ENCODE data around the gene KIRREL3. TPM values are rescaled to one million over a fixed set of nuclear protein-coding genes. Genes with fewer than 3 reads are reported as not detected.
A peak's percentile ranks its signal among the peaks of the same experiment; 100 is the strongest.

Gene KIRREL3
- polyA plus RNA-seq, 1 donor = 0.80 TPM

GRCh38 chr11:126489836-126490660 is 510.5 kb downstream of the KIRREL3 start:
- no peak for DNase-seq (ENCODE audit: low read depth)

- DNase-seq (ENCODE audit: low read depth) = no peak
Observed at GRCh38 chr11:126488591-126489370, 511.8 kb downstream of the KIRREL3 start.

- DNase-seq (ENCODE audit: low read depth) = no peak
Observed at GRCh38 chr11:126487711-126488110, 512.9 kb downstream of the KIRREL3 start.

- DNase-seq (ENCODE audit: low read depth) = no peak
Observed at GRCh38 chr11:126485986-126486635, 514.5 kb downstream of the KIRREL3 start.

GRCh38 chr11:126485021-126485792 is 515.4 kb downstream of the KIRREL3 start:
- DNase-seq (ENCODE audit: low read depth) = no peak

- DNase-seq (ENCODE audit: low read depth) = no peak
Observed at GRCh38 chr11:126484266-126484665, 516.3 kb downstream of the KIRREL3 start.

- no peak for DNase-seq (ENCODE audit: low read depth)
Observed at GRCh38 chr11:126483621-126484195, 516.9 kb downstream of the KIRREL3 start.

GRCh38 chr11:126482586-126483108 is 517.9 kb downstream of the KIRREL3 start:
- DNase-seq (ENCODE audit: low read depth) = no peak

DNA sequence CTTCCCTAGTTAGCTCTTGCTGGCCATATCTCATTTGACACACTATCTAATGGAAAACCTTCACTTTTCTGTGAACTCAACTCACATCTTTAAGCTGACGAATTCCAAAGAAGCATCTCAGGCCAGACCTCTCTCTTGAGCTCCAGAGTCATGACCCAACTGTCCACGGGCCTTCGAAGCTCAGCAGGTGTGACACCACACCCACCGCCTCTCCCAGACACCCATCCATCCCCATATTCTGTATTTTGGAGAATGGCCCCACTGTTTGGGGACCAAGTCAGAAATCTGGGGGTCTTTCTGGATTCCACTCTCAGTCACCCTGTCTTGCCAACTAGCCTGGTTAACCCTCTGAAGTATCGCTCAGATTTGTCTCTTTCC is 519.3 kb downstream of the KIRREL3 start:
- no peak for DNase-seq (ENCODE audit: low read depth)

DNA sequence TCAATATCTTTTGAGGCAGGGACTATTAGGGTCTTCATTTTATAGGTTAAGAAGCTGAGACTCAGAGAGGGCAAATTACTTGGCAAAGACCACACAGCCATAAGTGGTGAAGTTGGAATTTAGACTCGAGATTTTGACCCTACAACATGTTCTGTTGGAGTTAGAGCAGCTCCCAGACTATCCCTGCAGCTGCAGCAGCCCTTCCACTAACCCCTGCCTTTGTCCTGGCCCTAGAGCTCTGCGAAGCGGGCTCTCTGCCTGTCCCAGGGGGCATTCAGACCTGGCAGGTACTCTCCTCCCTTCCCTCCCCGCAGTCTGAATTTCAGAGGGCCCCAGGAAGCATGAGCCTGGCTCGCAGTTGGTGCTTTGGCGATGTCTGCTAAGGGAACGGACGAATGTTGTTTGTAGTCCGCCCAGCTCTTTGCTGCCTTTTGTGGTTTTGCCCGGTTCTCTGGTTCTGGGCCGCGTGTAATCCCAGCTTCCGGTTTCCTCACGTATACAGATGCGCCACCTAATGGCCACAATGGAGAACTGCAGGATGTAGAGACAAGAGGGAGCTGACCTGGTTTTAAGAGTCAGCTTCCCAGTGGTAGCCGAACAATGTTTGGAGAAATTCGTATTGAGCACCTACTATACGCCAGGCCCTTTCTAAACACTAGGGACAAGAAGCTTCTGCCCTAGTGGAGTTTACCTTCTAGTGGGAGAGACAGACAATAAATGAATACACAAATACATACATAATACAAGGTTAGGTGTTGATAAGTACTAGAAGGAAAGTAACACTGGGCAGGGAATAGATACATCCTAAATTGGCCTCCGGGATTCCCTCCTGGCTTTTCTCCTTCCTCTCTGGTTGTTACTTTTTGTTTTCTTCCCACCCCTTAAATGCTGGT is 519.9 kb downstream of the KIRREL3 start:
- peak; percentile 76 for DNase-seq (ENCODE audit: low read depth)

DNA sequence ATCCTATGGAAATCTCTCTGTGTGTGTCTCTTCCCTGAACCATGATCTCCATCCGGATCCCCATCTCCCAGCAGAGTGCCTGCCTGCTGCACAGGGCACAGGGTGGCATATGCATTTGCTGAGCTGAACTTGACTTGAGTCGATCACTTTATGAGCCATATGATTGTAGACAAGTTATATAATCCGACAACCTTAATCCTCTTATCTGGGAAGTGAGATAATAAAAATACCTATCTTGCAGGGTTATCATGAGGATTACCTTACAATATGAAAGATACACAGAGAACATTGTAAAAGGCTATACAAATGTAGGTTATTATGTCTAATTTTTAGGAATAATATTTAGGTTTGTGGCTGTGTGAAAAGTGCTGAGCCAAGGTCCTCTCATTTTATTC is 520.6 kb downstream of the KIRREL3 start:
- no peak for DNase-seq (ENCODE audit: low read depth)

DNA sequence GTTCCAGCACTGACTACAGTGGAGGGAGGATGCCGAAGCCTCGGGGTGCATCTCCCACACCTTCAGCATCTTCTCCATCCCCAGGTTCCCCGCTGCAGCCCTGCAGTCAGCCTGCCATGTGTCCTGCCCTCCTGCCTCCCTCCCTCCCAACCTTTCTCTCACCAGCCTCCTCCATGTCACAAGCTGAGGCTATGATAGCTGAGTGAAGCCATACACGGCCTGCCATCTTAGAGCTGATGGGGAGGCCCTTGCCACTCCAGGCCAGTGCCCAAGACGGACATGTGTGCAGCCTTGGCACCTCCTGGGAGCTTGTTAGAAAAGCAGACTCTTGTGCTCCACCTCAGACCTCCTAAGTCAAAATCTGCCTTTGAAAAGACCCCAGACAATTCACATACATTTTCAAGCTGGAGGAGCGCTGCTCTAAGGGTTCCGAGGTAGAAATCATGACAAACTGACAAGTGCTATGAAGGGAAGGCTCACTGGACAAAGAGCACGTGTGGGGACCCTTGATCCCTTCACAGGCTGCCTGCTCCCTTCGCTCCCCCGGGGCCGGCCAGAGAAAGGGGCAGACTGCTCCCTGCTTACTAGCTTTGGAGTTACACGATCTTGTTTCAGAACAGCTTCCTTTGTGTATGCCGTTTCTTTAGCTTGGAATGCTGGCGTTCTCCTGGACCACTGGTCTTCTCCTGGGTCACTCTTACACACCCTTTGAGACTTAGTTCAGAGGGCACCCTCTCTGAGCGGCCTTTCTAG is 521.2 kb downstream of the KIRREL3 start:
- DNase-seq (ENCODE audit: low read depth) = no peak

- DNase-seq (ENCODE audit: low read depth) = no peak
Observed at GRCh38 chr11:126478466-126478865, 522.1 kb downstream of the KIRREL3 start.

GRCh38 chr11:126477535-126478305 is 522.9 kb downstream of the KIRREL3 start:
- no peak for DNase-seq (ENCODE audit: low read depth)

GRCh38 chr11:126476977-126477376 is 523.6 kb downstream of the KIRREL3 start:
- DNase-seq (ENCODE audit: low read depth) = no peak

DNA sequence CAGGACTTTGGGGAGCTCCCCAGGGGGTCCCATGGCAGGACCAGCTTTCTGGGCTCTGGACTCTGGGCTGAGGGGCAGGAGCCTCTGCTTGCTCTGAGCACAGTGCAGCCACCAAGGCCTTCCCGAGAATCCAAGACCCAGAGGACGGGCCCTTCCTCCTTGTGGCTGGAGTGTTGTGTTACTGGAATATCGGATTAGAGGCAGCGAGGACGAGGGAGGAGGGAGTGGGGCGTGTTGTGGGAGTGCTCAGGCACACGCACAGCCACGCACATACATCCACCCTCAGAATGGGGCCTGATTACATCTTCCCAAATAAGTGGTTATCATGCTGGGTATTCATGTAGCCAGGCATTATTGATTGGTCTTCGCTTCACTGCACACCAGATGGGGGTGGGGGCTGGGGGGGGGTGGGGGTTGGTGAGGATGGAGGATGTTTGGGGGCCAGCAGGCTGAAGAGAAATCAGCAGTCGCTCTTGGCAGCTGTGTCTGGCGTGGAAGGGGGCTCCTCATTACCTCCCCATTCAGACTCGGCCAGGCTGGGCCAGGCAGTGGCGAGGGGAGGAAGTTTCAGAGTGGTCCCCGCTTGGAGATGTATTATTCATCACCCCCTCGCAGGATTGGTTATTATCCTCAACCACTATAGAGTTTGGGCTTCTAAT is 524.2 kb downstream of the KIRREL3 start:
- DNase-seq (ENCODE audit: low read depth) = no peak

- DNase-seq (ENCODE audit: low read depth) = no peak
Observed at GRCh38 chr11:126475014-126475991, 525.3 kb downstream of the KIRREL3 start.
